Thyroid gland (tissue), 4 donors: ENCODE measurements around the gene IRAG1. TPM values are rescaled to one million over a fixed set of nuclear protein-coding genes. Genes with fewer than 3 reads are reported as not detected.

Experiments used
- DNase-seq, 2 donors: peaks; one replicate each; pipeline ENCODE4 v3.0.0-alpha.2; 2019
- H3K27ac ChIP-seq, 3 donors: fragments of 200-600 bp; sonication (generic); 1 replicate in 2 of 3; 2 replicates in 1 of 3; pipeline ENCODE4 v1.5.1; 2016 to 2019; ENCODE audit warnings: mild to moderate bottlenecking in 1 of 3, moderate library complexity in 1 of 3
- H3K27me3 ChIP-seq: fragments of 200-600 bp; sonication (generic); one replicate; pipeline ENCODE4 v1.5.1; 2019
- H3K36me3 ChIP-seq, 2 donors: fragments of 200-600 bp; sonication (generic); one replicate each; pipeline ENCODE4 v1.5.1; 2016 to 2019
- H3K4me1 ChIP-seq, 2 donors: fragments of 200-600 bp; sonication (generic); one replicate each; pipeline ENCODE4 v1.5.1; 2017 to 2019
- H3K4me3 ChIP-seq, 3 donors: fragments of 200-600 bp; sonication (generic); replicated peaks in 1 of 3; 1 replicate in 2 of 3; 2 replicates in 1 of 3; pipeline ENCODE4 v1.5.1; 2016; ENCODE audit warnings: mild to moderate bottlenecking in 1 of 3
- H3K9me3 ChIP-seq: fragments of 200-600 bp; sonication (generic); one replicate; pipeline ENCODE4 v1.5.1; 2017
- POLR2A ChIP-seq, 2 donors: fragments of 450-650 bp; IDR thresholded peaks; one replicate each; pipeline ENCODE4 v1.6.1; 2017; ENCODE audit warnings: antibody characterized with exemption in 2 of 2, mild to moderate bottlenecking in 2 of 2, moderate library complexity in 1 of 2
- WGBS, 2 donors: methylation state at CpG; one replicate each; pipeline ENCODE4 v1.1.5; 2017; 5-methylcytosine and 5-hydroxymethylcytosine counted together
- intact Hi-C: fragments of 100-400 bp; cut with DNase I; formaldehyde crosslinking; loops from one replicate; pipeline ENCODE4 v1.15.1; 2023
- total RNA-seq, 4 donors: library from RNA; depleted of rRNA; stranded (reverse); fragments of >200 nt; gene quantifications; one replicate each; pipeline ENCODE4 v1.2.3, GENCODE V29; 2016
- TF ChIP-seq, protein P1 (sequence below), 6 experiments: fragments of 200-600 bp in 3 of 6; fragments of 450-650 bp in 3 of 6; sonication (generic) in 3 of 6; IDR thresholded peaks; one replicate each; pipeline ENCODE4 v1.5.1; 2016 to 2019; ENCODE audit warnings: antibody characterized with exemption in 6 of 6, mild to moderate bottlenecking in 2 of 6, inconsistent platforms in 1 of 6, moderate library complexity in 1 of 6

The IRAG1 gene
- total RNA-seq, 4 donors from 2014 or later = 3.2 to 14.4 (median 5.8) TPM

DNA sequence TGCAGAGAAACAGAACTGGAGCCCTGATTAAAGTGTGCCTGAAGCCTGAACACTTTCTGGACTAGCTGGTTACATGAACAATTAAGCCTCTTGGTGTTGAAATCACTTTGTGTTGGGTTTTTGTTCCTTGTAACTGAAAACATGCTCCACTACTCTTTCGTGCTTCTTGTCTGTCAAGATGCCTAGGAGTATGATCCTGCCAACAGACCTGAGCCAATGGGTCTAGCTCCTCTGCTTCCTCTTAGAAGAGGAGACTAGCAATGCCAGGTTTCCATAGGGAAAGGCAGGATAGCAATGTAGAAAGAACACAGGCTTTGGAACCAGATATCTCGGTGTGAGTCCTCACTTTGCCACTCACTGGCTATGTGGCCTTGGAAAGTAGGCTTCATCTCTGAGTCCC lies 40.3 kb downstream of the IRAG1 start:
- H3K36me3 ChIP-seq = no peaks in the 10 kb centered on the region
- no peak for TF ChIP-seq POLR2A (IDR thresholded peaks at IDR 0.05)
- TF ChIP-seq, protein P1, sequence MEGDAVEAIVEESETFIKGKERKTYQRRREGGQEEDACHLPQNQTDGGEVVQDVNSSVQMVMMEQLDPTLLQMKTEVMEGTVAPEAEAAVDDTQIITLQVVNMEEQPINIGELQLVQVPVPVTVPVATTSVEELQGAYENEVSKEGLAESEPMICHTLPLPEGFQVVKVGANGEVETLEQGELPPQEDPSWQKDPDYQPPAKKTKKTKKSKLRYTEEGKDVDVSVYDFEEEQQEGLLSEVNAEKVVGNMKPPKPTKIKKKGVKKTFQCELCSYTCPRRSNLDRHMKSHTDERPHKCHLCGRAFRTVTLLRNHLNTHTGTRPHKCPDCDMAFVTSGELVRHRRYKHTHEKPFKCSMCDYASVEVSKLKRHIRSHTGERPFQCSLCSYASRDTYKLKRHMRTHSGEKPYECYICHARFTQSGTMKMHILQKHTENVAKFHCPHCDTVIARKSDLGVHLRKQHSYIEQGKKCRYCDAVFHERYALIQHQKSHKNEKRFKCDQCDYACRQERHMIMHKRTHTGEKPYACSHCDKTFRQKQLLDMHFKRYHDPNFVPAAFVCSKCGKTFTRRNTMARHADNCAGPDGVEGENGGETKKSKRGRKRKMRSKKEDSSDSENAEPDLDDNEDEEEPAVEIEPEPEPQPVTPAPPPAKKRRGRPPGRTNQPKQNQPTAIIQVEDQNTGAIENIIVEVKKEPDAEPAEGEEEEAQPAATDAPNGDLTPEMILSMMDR (IDR thresholded peaks at IDR 0.05) = no peak
- WGBS, 2 donors = 54 to 65% methylated on average over 2 of the region's 2 CpGs
- H3K9me3 ChIP-seq = no peaks in the 10 kb centered on the region
- no peak overlapping the region for H3K27ac ChIP-seq
- H3K27me3 ChIP-seq = no peaks in the 10 kb centered on the region
- intact Hi-C loops = loop anchor here (10.0 kb wide), 1 partner anchor 248 kb away; no protein-coding TSS in a partner anchor
- H3K4me3 ChIP-seq = no peak overlapping the region
- no peak for DNase-seq
- peaks cover 0 to 23% of the 10 kb centered on the region in 2 donors for H3K4me1 ChIP-seq

DNA sequence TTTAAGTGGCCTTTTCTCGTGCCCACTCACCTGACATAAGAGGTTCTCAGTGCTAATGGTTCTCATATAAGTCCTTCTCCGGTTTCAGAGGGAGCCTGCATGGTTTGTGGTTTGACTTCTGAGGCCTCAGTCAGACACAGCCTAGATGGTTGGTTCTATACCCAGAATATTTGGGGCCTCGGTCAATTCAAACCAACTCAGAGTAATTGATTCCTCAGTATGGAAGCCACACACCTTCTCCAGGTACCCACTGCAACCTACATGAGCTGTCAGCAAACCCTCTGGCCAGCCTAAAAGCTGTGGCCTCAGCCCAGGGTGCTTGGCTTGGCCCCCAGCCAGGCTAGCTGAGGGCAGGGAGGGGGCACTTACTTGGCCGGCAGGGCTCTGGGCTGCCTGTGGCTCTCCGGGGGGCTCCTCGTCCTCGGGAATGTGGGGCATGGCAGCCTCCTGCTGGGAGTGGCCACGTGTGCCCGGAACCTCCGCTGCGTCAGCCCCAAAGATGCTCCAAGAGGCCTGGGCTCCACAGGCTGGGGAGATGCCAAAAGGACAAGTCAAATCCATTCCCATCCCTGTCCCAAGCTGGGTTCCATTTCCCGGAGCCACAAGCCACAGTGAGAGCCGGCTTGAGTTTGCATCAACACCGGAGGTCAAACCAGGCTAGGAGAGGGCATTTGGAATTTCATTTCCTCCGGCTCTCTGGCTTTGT lies 41.7 kb downstream of the IRAG1 start:
- no peaks in the 10 kb centered on the region for H3K9me3 ChIP-seq
- no peak for DNase-seq
- 43 to 60% methylated on average over 7 to 9 of the region's 15 CpGs for WGBS, 2 donors
- no peak overlapping the region for H3K27ac ChIP-seq
- intact Hi-C loops = loop anchor here (10.0 kb wide), 1 partner anchor 247 kb away; no protein-coding TSS in a partner anchor
- H3K4me1 ChIP-seq = peaks cover 0 to 9% of the 10 kb centered on the region in 2 donors
- no peak for TF ChIP-seq POLR2A (IDR thresholded peaks at IDR 0.05)
- TF ChIP-seq, protein P1 (IDR thresholded peaks at IDR 0.05) = no peak
- no peak overlapping the region for H3K4me3 ChIP-seq
- no peaks in the 10 kb centered on the region for H3K27me3 ChIP-seq
- H3K36me3 ChIP-seq = no peaks in the 10 kb centered on the region

DNA sequence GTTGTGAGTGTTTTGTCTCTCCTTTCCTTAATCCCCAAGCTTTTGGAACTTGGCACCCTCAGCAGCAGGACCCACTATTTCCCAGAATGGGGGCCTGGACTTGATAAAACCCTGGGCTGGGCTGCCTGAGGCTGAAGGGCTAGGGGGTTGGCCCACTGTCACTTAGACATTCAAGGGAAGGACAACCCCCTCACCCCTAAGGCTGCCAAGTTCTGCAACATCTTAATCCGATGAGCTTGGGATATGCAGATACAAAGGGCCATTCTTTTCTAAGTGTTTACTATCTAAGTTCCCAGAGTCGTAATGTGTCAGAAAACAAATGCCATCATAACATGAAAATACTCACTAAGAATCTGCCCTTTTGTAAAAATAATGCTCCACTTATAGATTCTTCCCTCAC lies 42.9 kb downstream of the IRAG1 start:
- no peak for DNase-seq
- Histone ChIP-seq H3K9me3 (no peaks in the 10 kb centered on the region), H3K27me3 (no peaks in the 10 kb centered on the region), H3K4me3 (no peak overlapping the region), H3K4me1 (peaks cover 0 to 5% of the 10 kb centered on the region in 2 donors), H3K36me3 (no peaks in the 10 kb centered on the region), H3K27ac (no peak overlapping the region)
- 91% methylated on average over 2 of the region's 2 CpGs for WGBS, 2 donors
- intact Hi-C loops = loop anchor here (10.0 kb wide), 1 partner anchor 246 kb away; no protein-coding TSS in a partner anchor
- TF ChIP-seq, protein P1 (IDR thresholded peaks at IDR 0.05) = no peak
- TF ChIP-seq POLR2A (IDR thresholded peaks at IDR 0.05) = no peak

DNA sequence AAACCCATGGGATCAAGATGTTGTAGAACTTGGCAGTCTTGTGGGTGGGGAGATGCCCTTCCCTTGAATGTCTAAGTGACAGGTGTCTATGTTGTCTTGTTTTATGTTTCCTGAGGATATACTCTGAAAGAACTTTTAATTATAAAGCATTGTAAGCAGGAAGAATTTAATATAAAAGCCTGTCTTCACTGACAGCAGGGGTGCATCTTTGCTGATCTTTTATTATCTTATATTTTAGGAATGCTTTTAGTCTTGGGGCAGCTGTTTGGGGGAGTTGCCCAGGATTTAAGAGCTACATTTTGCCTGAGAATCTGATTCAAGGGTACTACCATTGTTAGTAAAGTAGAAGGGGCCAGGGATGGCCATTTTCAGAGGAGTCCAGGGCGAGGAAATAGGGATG lies 43.4 kb downstream of the IRAG1 start:
- Histone ChIP-seq H3K4me1 (peaks cover 0 to 5% of the 10 kb centered on the region in 2 donors), H3K4me3 (no peak overlapping the region), H3K36me3 (no peaks in the 10 kb centered on the region), H3K9me3 (no peaks in the 10 kb centered on the region), H3K27ac (no peak overlapping the region), H3K27me3 (no peaks in the 10 kb centered on the region)
- TF ChIP-seq, protein P1 (IDR thresholded peaks at IDR 0.05) = no peak
- TF ChIP-seq POLR2A (IDR thresholded peaks at IDR 0.05) = no peak
- intact Hi-C loops = loop anchor here (10.0 kb wide), 1 partner anchor 245 kb away; no protein-coding TSS in a partner anchor
- WGBS, 2 donors = 10 to 95% methylated on average over 1 of the region's 1 CpG
- DNase-seq = no peak

DNA sequence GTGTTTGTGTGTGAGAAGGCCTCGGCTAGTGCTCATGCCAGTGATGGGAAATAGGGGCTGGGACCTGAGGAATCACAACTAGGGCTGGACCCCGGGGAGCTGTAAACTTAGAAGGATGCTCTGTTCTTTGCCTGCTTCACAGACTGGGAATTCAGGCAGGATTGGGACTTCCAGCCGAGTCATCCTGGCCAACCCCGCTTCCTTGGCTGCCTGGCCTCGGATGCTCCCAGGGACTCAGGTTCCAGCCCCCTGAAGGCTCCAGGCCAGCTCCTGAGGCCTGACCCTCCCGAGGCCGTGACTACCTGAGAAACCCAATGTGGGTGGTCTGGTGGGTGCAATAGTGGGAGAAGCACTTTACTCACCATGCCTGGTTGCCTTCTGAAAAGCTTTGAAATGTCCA lies 44.7 kb downstream of the IRAG1 start:
- Histone ChIP-seq H3K4me3 (no peak overlapping the region), H3K27ac (no peak overlapping the region), H3K9me3 (no peaks in the 10 kb centered on the region), H3K4me1 (peaks cover 0 to 5% of the 10 kb centered on the region in 2 donors), H3K27me3 (no peaks in the 10 kb centered on the region), H3K36me3 (no peaks in the 10 kb centered on the region)
- DNase-seq = no peak
- TF ChIP-seq, protein P1 (IDR thresholded peaks at IDR 0.05) = no peak
- TF ChIP-seq POLR2A (IDR thresholded peaks at IDR 0.05) = no peak
- intact Hi-C loops = no loop called here
- 67 to 68% methylated on average over 6 to 7 of the region's 7 CpGs for WGBS, 2 donors
